ENCODE results near the gene TMC3.
"Not testable (repeated sequence)": the region's sequence is repeated elsewhere in the genome, so short reads cannot be mapped to it uniquely, and the experiment has no call there.

TMC3 gene

DNA sequence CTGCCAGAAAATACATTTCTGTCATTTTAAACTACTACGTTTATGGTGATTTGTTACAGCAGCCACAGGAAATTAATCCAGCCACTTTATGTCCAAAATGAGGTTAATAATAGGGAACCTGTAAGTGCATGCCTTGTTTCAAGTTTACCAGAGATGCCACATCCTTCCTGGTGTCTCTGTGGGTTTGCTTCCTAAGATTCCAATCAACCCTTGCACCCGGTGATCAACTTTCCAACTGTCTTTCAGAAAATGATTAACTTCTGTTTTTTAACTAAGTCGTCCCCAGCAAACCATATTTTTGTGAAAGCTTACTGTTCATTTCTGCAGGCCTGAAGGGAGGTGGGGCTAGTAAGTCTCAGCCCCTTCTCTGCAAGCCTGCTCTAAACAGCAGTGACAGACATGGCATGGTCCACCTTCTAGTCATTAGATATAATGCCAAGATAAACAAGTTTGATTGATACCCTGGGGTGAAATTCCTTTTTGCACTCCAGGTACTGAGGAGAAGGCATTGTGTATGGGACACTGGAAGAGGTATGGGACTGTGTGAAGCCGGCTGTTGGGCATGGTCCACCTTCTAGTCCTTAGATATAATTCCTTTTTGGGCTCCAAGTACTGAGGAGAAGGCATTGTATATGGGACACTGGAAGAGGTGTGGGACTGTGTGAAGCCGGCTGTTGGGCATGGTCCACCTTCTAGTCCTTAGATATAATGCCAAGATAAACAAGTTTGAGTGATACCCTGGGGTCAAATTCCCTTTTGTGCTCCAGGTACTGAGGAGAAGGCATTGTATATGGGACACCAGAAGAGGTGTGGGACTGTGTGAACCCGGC, 11.1 kb upstream of the TMC3 start:
- no peak for DNase-seq (ENCODE audit: low spot score)

DNA sequence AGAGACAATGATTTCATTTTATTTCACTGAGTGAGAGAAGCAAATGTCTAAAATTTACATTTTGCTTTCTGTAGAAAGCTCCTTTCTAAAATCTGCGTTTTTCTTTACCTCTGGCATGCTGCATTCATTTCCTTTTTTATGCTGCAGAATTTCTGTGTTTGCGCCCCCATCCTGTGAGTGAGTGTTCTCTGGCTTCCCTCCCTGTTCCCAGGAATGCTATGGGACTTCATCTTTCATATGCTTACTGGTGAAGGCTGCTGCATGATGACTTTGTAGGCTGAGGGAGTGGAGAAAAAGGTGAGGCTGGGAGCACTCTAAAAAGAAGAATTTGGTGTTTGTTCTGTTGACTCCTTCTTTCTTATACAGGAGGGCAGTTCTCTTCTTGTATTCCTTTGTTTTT, 7.7 kb upstream of the TMC3 start:
- DNase-seq (ENCODE audit: low spot score): no peak

- no peak for DNase-seq (ENCODE audit: low spot score)
Measured at GRCh38 chr15:81380668-81381067, 6.7 kb upstream of the TMC3 start.

DNA sequence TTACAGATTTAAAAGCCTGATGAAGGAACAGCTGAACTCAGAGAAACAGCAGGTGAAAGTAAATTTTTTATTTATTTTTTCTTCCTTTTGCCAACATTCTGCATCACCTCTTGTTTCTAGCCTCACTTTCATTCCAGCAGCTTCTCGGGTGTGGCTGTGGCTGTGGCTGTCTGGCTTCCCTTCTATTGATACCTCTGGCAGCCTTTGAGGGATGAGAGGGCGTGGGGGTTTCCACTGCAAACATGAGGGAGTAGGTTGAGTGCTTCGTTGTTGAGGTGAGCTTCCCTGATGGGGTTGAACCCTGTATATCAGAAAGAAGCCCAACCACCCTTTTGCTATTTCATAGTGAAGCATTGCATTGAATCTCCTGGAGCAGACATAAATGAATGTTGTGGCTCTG, 6.2 kb upstream of the TMC3 start:
- DNase-seq (ENCODE audit: low spot score): no peak

DNA sequence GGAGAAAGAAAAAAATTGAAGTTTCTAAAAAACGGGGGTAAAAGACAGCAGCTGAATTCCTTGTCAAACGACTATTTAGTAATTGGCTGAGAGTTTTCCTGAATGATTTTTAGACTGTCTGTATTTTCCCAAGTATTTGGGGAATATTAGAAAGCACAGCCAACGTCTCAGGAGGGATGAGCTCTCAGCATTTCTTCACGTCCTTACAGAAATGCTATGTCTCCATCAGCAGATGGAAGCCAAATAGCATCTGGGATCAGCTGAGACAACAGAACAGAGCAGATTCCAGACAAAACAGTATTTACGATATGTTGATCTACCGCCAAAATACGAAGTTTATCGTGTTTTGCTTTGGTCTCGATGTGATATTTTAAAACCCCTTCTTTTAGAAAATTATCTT, 5.3 kb upstream of the TMC3 start:
- DNase-seq (ENCODE audit: low spot score): no peak

GRCh38 chr15:81378443-81378842, 4.4 kb upstream of the TMC3 start:
- no peak for DNase-seq (ENCODE audit: low spot score)

DNA sequence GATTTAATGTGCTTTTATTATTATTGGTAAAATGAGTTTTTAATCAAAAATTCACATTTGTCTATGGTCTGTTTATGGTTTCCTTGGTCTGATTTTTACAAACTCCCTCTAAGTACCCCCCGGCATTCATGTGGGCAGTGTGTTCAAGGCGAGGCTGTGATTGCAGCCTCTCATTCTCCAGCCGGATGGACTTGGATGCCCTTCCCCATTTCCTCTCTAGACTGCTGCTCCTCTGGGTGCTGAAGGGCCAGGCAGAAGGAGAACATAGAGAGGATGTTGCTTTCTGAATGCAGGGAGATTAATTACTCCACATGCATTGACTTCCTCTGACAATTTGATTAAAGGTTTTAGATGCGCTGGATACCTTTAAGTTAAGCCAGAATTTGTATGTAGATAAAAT, 3.9 kb upstream of the TMC3 start:
- no peak for DNase-seq (ENCODE audit: low spot score)

DNA sequence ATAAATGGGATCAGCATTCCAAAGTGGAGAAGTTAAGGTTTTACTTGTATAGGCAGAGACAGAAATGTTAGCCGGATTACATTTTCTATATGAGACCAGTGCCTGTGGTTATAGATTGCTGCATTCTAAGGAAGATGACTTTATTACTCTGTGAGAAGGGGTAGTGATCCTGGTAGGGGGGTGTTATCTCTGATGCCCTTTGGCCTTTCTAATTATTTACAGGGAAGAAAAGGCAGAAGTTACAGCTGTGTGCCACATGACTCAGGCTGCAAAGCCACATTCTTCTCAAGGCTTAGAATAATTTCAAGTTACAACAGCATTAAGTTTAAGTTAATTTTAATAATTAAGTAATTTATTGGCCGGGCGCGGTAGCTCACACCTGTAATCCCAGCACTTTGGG, 2.2 kb upstream of the TMC3 start:
- DNase-seq (ENCODE audit: low spot score): no peak

- DNase-seq (ENCODE audit: low spot score): no peak
Measured at GRCh38 chr15:81375461-81375860, 1.4 kb upstream of the TMC3 start.

DNA sequence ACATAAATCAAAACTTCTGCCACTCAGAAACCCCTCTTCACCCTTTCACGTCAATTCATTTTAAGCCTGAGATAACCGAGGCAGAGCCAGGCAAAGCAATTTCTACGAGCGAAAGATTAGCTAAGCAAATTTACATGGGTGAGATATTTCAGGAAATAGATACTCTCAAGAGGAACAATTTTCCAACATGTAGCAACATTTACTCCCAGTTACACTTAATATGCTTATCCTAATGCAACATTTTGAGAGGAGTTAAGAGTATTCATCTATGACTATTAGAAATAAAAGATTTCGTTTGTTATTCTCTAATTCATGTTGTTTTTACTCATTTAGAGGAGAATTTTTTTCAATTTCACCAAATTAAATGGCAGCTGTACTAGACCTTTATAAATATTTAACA, 837 bp downstream of the TMC3 start:
- DNase-seq (ENCODE audit: low spot score): no peak

DNA sequence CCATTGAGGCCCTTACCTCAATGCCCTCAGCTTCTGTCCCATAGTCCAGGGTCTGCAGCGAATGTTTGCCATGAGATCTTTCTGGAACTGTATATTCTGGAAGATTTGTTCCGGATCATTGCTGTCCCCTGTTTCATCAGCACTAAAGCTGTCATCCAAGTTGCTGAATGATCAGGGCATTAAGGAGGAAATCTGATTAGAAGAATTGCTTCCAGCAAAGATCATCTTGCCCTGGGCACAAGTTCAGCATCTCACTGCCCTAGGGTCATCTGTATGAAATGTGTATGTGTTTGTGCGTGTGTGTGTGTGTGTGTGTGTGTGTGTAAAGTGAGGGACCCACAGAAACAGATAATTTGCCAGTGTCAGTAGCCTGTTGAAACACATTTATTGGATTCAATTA, 1.4 kb downstream of the TMC3 start:
- no peak for DNase-seq (ENCODE audit: low spot score)

GRCh38 chr15:81363718-81364500, 10.1 kb downstream of the TMC3 start:
- DNase-seq (ENCODE audit: low spot score): no peak

- no peak for DNase-seq (ENCODE audit: low spot score)
Measured at GRCh38 chr15:81363276-81363675, 10.7 kb downstream of the TMC3 start.

- no peak for DNase-seq (ENCODE audit: low spot score)
Measured at GRCh38 chr15:81362790-81363189, 11.2 kb downstream of the TMC3 start.

DNA sequence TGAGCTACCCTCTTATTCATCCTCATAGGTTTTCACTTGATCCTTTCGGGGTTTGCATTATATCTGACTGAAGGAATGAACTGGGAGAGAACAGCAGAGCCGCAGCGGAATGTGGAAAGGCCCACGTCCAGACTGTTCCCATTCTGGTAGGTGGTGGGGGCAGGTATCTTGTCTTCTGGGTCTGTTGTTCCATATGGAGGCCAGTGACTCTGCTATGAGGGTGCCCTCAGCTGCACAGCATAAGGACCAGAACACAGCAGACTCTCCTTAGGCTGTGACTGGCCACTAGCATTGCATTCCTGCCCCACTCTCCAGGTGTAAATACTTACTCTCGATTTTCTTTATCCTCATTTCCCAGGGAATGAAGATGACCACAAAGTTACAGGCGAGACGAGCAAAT, 12.1 kb downstream of the TMC3 start:
- no peak for DNase-seq (ENCODE audit: low spot score)

DNA sequence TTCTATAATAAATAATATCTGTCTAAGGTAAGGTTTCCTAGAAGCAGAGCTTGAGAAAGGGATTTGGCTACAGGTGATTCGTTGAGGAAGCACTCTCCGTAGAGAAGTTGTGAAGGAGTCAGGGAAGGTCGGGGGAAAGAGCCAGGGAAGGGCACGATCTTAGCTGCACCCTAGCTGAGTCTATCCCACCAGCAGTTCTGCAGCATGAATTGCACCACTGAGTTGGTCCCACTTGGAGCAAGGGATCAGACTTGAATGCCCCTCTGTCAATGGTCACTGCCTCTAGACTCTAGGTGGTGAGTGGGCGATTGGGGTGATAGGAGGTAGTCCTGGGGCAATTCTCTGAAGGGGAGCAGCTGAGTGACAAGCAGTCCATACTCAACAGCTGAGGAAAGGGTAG, 13.5 kb downstream of the TMC3 start:
- DNase-seq (ENCODE audit: low spot score): no peak

GRCh38 chr15:81358248-81358647, 15.8 kb downstream of the TMC3 start:
- DNase-seq (ENCODE audit: low spot score): no peak

DNA sequence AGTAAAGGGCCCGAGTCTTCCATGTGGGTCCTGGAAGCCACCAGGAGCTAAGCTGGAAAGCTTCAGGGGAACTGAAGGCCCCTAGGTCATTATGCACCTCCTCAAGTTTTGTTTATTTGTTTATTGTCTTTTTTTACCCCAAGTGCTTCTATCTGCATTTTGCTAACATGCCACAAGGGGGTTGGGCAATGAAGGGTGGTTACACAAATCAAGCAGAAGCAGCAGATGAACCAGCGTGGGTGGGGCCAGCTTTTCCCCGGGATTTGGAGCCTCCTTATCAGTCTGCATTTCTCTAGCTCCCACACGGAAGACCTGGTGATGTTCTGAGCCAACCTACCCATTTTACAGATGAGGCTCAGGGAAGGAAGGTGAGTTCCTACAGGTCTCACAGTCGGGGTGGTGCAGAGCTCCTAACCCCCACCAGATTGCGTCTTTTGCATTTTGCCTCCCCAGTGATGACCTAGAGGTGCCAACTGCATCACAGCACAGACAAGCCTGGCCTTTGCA, 16.8 kb downstream of the TMC3 start:
- no peak for DNase-seq (ENCODE audit: low spot score)

DNA sequence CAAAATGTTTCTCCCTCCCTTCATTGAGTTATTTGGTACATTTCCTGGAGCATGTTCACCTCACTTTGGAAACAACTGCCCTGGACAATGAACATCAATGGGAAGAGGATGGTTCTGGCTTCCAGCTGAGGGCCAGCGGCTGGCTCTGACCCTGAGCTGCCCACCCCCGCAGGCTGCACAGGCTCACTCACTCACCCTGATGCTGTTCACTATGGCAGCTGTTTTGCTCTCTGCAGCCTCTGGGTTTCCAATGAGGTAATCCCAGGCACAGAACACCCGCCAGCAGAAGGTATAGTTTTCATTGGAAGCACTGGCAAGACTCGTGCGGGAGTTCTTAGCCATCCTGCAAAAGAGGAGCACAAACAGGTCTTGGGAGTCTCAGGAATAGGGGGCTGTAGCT, 17.8 kb downstream of the TMC3 start:
- no peak for DNase-seq (ENCODE audit: low spot score)

- DNase-seq (ENCODE audit: low spot score): no peak
Measured at GRCh38 chr15:81351651-81352050, 22.4 kb downstream of the TMC3 start.

- DNase-seq (ENCODE audit: low spot score): no peak
Measured at GRCh38 chr15:81349271-81349670, 24.7 kb downstream of the TMC3 start.

GRCh38 chr15:81348691-81349090, 25.3 kb downstream of the TMC3 start:
- not testable (repeated sequence) for DNase-seq (ENCODE audit: low spot score)

- DNase-seq (ENCODE audit: low spot score): no peak
Measured at GRCh38 chr15:81347910-81348309, 26.1 kb downstream of the TMC3 start.

All from Ammon's horn (tissue), 1 donor.